ENCODE results near the gene IQGAP2. TPM values are rescaled to one million over a fixed set of nuclear protein-coding genes. Genes with fewer than 3 reads are reported as not detected.
A peak's percentile ranks its signal among the peaks of the same experiment; 100 is the strongest.
"Not testable (repeated sequence)": the region's sequence is repeated elsewhere in the genome, so short reads cannot be mapped to it uniquely, and the experiment has no call there.

IQGAP2 gene
- total RNA-seq, 2 experiments from 2014 or later: 37.7 to 39.1 TPM

DNA sequence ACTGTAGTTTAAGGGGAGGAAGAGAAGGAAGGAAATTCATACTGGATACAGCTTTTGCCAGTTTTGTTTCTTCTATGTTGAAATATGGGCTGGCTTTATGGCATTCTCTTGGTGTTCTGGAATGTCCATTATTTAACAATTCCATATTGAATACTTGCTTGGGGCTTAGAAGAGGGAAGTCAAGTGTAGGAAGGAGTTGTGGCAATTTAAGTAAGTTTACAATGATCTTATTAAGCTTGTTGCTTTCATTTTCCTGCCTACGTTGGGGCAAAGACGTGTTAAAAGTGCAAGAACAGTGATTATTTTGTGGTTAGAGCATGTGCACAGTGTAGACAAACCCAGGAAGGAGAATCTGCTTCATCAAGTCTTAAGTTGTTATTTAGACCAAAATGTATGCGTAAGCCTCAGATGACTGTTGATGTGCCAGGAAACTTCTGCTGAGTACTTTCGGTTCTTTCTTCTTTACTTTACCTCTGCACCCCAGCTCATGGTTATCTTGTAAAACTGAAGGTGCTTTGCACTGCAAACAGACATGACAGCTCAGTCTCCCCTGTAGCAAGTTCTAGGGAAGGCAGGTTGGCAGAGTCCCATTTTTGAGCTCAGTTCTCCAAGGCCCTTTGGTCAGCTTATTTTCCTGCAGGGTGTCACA is 144.3 kb downstream of the IQGAP2 start:
- CTCF ChIA-PET: interaction anchor here (0.7 to 4.0 kb wide), 7 partner anchors 36 to 291 kb away, joined by 3 to 45 read pairs (median 3); partner anchors contain the start of gene IQGAP2

DNA sequence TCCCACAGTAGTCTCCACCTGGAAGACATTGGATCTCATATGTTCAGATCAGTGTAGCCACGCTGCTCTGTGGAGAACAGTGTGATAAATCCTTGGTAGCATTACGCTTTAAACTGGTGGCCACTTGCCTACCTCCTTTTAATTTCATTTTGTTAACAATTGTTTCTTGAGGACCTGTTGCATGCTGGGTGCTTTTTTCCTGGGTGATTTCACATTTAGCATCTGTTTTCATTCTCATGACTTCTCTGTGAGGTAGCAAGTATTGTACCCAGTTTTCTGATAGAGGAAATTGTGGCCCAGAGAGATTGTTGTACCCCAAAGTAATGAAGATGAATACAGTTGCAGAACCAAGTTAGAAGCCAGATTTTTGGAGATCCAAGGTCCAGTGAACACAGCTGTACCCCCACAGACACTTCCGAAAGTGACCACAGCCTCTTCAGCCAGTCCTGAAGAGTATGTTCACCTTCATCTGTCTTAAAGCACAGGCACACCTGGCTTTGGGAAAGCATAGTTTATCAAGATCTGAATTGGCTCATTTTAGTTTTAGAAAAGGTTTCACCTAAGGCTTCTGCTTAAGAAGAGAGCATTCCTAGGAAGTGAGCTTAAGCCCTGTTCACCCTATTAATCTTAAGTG is 144.9 kb downstream of the IQGAP2 start:
- Mint-ChIP-seq H3K36me3 (ENCODE audit: low read depth) (no peaks in the 10 kb centered on the region), H3K27ac (peak overlapping the region; percentile 85), H3K4me1 (ENCODE audit: low read depth) (peaks cover 56% of the 10 kb centered on the region), H3K27me3 (no peaks in the 10 kb centered on the region), H3K9me3 (no peaks in the 10 kb centered on the region), H3K4me3 (peak overlapping the region; percentile 59)
- ChIA-PET POLR2A (interaction anchor here (1.3 to 1.7 kb wide), 2 partner anchors 144 kb away, joined by 5 to 25 read pairs; partner anchors contain the start of gene IQGAP2), CTCF (interaction anchor here (0.7 to 4.0 kb wide), 7 partner anchors 35 to 291 kb away, joined by 3 to 45 read pairs (median 3); partner anchors contain the start of gene IQGAP2)
- intact Hi-C loops (cut with micrococcal nuclease): loop anchor here (10.0 kb wide), 1 partner anchor 1033 kb away; the partner anchor contains the start of genes CERT1 and POLK
- ATAC-seq (no peak), DNase-seq (no peak)
- TF ChIP-seq, protein P1, sequence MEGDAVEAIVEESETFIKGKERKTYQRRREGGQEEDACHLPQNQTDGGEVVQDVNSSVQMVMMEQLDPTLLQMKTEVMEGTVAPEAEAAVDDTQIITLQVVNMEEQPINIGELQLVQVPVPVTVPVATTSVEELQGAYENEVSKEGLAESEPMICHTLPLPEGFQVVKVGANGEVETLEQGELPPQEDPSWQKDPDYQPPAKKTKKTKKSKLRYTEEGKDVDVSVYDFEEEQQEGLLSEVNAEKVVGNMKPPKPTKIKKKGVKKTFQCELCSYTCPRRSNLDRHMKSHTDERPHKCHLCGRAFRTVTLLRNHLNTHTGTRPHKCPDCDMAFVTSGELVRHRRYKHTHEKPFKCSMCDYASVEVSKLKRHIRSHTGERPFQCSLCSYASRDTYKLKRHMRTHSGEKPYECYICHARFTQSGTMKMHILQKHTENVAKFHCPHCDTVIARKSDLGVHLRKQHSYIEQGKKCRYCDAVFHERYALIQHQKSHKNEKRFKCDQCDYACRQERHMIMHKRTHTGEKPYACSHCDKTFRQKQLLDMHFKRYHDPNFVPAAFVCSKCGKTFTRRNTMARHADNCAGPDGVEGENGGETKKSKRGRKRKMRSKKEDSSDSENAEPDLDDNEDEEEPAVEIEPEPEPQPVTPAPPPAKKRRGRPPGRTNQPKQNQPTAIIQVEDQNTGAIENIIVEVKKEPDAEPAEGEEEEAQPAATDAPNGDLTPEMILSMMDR (IDR thresholded peaks at IDR 0.05): no peak

More for the DNA sequence above, 144.3 kb downstream of the IQGAP2 start:
- peak overlapping the region; percentile 59 for H3K4me3 Mint-ChIP-seq
- TF ChIP-seq, protein P1 (IDR thresholded peaks at IDR 0.05): no peak
- peaks cover 62% of the 10 kb centered on the region for H3K4me1 Mint-ChIP-seq (ENCODE audit: low read depth)
- no peaks in the 10 kb centered on the region for H3K36me3 Mint-ChIP-seq (ENCODE audit: low read depth)
- no peaks in the 10 kb centered on the region for H3K9me3 Mint-ChIP-seq
- no peaks in the 10 kb centered on the region for H3K27me3 Mint-ChIP-seq
- intact Hi-C loops (cut with micrococcal nuclease): loop anchor here (10.0 kb wide), 1 partner anchor 1033 kb away; the partner anchor contains the start of genes CERT1 and POLK
- peak; percentile 77 for ATAC-seq
- POLR2A ChIA-PET: interaction anchor here (0.6 to 1.7 kb wide), 3 partner anchors 141 to 209 kb away, joined by 3 to 25 read pairs (median 4); partner anchors contain the start of gene IQGAP2
- DNase-seq: peak; percentile 52
- H3K27ac Mint-ChIP-seq: peak overlapping the region; percentile 85

DNA sequence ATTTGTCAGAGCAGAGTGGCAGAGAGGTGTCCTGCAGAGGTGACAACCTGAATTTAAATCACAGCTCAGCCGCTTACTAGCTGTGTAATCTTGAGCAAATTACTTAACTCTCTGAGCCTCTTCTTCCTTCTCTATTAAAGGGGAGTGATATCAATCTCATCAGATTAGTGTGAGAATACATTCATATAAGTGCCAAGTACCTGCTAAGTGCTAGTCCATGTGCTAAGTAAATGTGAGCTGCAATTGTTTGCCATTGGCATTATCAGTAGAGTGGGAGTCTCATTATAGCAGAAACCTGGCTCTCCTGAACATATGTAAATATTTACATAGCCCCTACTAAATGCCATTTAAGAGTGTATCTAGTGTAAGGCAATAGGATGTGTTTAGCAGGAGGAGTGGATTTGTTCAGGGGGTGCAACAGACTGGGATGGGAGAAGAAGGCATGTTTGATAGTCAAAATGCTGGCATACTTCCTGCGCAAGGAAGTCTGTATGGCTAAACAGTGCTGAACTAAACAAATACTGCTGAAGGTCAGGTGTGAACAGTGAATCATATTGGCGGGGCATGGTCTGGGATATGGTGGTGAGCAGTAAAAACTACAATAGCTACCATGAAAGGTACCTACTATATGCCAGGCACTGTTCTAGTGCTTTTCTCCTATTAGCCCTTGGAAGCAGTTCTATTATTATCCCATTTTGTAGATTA is 145.6 kb downstream of the IQGAP2 start:
- CTCF ChIA-PET: interaction anchor here (0.8 to 4.0 kb wide), 2 partner anchors 34 to 145 kb away, joined by 3 to 45 read pairs; partner anchors contain the start of gene IQGAP2

DNA sequence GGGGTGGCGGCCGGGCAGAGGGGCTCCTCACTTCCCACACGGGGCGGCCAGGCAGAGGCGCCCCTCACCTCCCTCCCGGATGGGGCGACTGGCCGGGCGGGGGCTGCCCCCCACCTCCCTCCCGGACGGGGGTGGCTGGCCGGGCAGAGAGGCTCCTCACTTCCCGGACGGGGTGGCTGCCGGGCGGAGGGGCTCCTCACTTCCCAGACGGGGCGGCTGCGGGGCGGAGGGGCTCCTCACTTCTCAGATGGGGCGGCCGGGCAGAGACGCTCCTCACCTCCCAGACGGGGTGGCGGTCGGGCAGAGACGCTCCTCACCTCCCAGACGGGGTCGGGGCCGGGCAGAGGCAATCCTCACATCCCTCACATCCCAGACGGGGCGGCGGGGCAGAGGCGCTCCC is 147.8 kb downstream of the IQGAP2 start:
- POLR2A ChIA-PET; DNase-seq; H3K27ac Mint-ChIP-seq; H3K4me3 Mint-ChIP-seq; intact Hi-C loops (cut with micrococcal nuclease); H3K36me3 Mint-ChIP-seq (ENCODE audit: low read depth); CTCF ChIA-PET; H3K9me3 Mint-ChIP-seq; H3K27me3 Mint-ChIP-seq; ATAC-seq: not testable (repeated sequence)
- H3K4me1 Mint-ChIP-seq (ENCODE audit: low read depth): peaks cover 51% of the 10 kb centered on the region

More for the DNA sequence above, 145.6 kb downstream of the IQGAP2 start:
- H3K4me3 Mint-ChIP-seq: no peak overlapping the region
- peaks cover 52% of the 10 kb centered on the region for H3K4me1 Mint-ChIP-seq (ENCODE audit: low read depth)
- peak overlapping the region; percentile 85 for H3K27ac Mint-ChIP-seq
- H3K27me3 Mint-ChIP-seq: no peaks in the 10 kb centered on the region
- H3K36me3 Mint-ChIP-seq (ENCODE audit: low read depth): no peaks in the 10 kb centered on the region
- POLR2A ChIA-PET: interaction anchor here (1.3 kb wide), 1 partner anchor 145 kb away, joined by 5 read pairs; no protein-coding TSS in a partner anchor
- TF ChIP-seq, protein P1 (IDR thresholded peaks at IDR 0.05): no peak
- ATAC-seq: no peak
- H3K9me3 Mint-ChIP-seq: no peaks in the 10 kb centered on the region
- intact Hi-C loops (cut with micrococcal nuclease): loop anchor here (10.0 kb wide), 1 partner anchor 1034 kb away; the partner anchor contains the start of genes CERT1 and POLK
- DNase-seq: no peak

DNA sequence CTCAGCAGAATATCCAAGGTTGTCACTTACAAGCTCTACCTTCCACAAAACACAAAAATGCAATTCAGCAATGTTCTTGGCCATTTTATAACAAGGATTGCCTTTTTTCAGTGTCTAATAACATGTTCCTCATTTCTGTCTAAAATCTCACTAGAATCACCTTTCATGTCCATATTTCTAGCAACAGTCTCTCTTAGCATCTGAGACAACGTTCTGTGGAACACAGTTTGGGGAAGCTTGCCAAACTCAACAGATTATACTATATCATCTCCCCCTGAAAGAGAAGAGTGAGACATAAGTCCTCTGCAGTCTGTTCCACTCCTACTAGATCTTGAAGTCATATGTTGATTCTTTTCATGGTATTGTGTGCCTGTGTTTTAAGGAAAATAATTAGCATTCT is 149.5 kb downstream of the IQGAP2 start:
- TF ChIP-seq, protein P1 (IDR thresholded peaks at IDR 0.05): no peak
- Mint-ChIP-seq H3K36me3 (ENCODE audit: low read depth) (no peaks in the 10 kb centered on the region), H3K9me3 (no peaks in the 10 kb centered on the region), H3K4me1 (ENCODE audit: low read depth) (peaks cover 47% of the 10 kb centered on the region), H3K27ac (no peak overlapping the region), H3K27me3 (no peaks in the 10 kb centered on the region), H3K4me3 (no peak overlapping the region)
- ATAC-seq (no peak), DNase-seq (no peak)
- CTCF ChIA-PET: interaction anchor here (1.2 to 1.4 kb wide), 2 partner anchors 30 to 150 kb away, joined by 3 to 5 read pairs; partner anchors contain the start of gene IQGAP2
- POLR2A ChIA-PET: interaction anchor here (0.6 to 1.0 kb wide), 2 partner anchors 9 to 149 kb away, joined by 3 read pairs; no protein-coding TSS in a partner anchor
- intact Hi-C loops (cut with micrococcal nuclease): no loop called here
